ENCODE data around the gene AMPD3.

AMPD3 gene

DNA sequence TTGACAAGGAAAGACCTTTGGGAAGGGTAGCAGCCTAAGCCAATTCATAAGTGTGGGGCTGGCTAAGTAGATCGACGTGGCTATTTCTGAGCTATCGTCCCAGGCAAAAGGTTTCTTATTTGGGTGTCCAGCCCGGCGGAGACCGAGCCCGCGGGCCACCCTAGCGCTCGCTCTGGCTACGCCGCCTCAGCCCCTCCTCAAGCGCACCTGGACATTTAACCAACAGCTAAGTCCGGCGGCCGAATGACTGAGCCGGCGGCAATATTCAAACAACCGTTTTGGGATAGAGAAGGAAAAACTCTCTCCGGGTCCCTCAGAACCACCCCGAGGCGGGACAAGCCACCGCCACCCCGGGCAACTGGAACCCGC lies 85.5 kb downstream of the AMPD3 start:
- peak; percentile 35 for DNase-seq
- Histone ChIP-seq H3K9me2 (replicated peaks; ENCODE audit: insufficient read depth, low read length) (no peaks in the 10 kb centered on the region), H3K36me3 (replicated peaks; ENCODE audit: insufficient read depth, low read length) (no peaks in the 10 kb centered on the region), H3K9me3 (replicated peaks; ENCODE audit: insufficient read depth, low read length) (no peaks in the 10 kb centered on the region), H3K4me3 (ENCODE audit: low read length) (peak overlapping the region; percentile 70), H3K9ac (ENCODE audit: low read length) (peak overlapping the region; percentile 67; the same call in 1 of the 2 replicates), H3K27ac (ENCODE audit: low read length) (peak overlapping the region; percentile 64; the same call in 1 of the 2 replicates), H3K4me2 (ENCODE audit: low read depth, low read length) (peak overlapping the region; percentile 76), H3K4me1 (ENCODE audit: low read length) (peaks cover 10% of the 10 kb centered on the region), H3F3A (ENCODE audit: insufficient read depth, low read length) (no peaks in the 10 kb centered on the region), H3K27me3 (replicated peaks; ENCODE audit: insufficient read depth, low read length) (no peaks in the 10 kb centered on the region), H4K20me1 (ENCODE audit: insufficient read depth, low read length) (no peaks in the 10 kb centered on the region), H3K79me2 (ENCODE audit: low read length) (0 out of 2 replicates have a peak, but pooled peaks cover 6% of the 10 kb centered on the region), H2AFZ (ENCODE audit: low read length) (peak overlapping the region; percentile 88)
- TF ChIP-seq, protein P1, sequence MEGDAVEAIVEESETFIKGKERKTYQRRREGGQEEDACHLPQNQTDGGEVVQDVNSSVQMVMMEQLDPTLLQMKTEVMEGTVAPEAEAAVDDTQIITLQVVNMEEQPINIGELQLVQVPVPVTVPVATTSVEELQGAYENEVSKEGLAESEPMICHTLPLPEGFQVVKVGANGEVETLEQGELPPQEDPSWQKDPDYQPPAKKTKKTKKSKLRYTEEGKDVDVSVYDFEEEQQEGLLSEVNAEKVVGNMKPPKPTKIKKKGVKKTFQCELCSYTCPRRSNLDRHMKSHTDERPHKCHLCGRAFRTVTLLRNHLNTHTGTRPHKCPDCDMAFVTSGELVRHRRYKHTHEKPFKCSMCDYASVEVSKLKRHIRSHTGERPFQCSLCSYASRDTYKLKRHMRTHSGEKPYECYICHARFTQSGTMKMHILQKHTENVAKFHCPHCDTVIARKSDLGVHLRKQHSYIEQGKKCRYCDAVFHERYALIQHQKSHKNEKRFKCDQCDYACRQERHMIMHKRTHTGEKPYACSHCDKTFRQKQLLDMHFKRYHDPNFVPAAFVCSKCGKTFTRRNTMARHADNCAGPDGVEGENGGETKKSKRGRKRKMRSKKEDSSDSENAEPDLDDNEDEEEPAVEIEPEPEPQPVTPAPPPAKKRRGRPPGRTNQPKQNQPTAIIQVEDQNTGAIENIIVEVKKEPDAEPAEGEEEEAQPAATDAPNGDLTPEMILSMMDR (IDR thresholded peaks at IDR 0.05; ENCODE audit: low read length) = no peak
- TF ChIP-seq EZH2phosphoT487 (IDR thresholded peaks at IDR 0.05; ENCODE audit: low read length) (no peak), EZH2 (optimal IDR thresholded peaks at IDR 0.05; ENCODE audit: low read depth, low read length) (no peak)

DNA sequence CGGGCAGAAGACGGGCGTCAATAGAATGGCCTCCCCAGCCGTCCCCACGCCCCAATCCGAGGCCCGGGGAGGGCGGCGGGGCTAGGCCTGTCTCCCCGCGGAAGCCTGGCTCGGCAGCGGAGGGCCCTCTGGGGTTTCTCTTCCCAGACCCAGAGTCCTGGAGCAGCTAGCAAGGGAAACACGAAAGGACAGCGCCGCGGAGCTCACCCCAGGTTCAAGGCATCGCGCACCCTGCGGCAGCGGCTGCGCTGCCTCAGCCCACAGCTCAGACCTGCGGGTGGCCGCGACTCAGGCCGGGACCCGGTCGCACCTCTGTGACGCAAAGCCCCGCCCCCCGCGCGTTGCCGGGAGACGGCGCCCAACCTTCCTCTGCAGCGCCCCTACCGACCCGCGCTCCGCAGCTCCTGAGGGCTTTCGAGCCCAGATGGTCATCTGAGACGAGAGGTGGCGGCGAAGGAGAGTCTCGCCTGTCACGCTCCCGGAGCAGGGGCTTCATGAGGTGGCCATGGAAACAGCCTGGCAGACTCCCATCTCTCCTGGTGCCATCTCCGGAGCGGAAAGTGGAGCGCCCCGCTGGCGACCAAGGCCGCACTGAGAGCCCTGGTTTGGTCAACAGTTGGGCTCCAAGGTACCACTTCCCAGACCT lies 86.0 kb downstream of the AMPD3 start, which contains the start of gene RNF141:
Gene RNF141 (minus strand): TSS at position 273 of the 646 bp plus-strand sequence. CDS start 7,029 bp downstream, outside the sequence.
- Histone ChIP-seq H3K9me2 (replicated peaks; ENCODE audit: insufficient read depth, low read length) (no peaks in the 10 kb centered on the region), H3K27me3 (replicated peaks; ENCODE audit: insufficient read depth, low read length) (no peaks in the 10 kb centered on the region), H3K9ac (ENCODE audit: low read length) (peak within 1 kb of the TSS; percentile 67; the same call in 1 of the 2 replicates), H4K20me1 (ENCODE audit: insufficient read depth, low read length) (no peaks in the 10 kb centered on the region), H3F3A (ENCODE audit: insufficient read depth, low read length) (no peaks in the 10 kb centered on the region), H3K4me2 (ENCODE audit: low read depth, low read length) (peak within 1 kb of the TSS; percentile 91), H3K4me3 (ENCODE audit: low read length) (peak within 1 kb of the TSS; percentile 70), H3K9me3 (replicated peaks; ENCODE audit: insufficient read depth, low read length) (no peaks in the 10 kb centered on the region), H3K4me1 (ENCODE audit: low read length) (peaks cover 10% of the 10 kb centered on the region), H2AFZ (ENCODE audit: low read length) (peak within 1 kb of the TSS; percentile 88), H3K36me3 (replicated peaks; ENCODE audit: insufficient read depth, low read length) (no peaks in the 10 kb centered on the region), H3K27ac (ENCODE audit: low read length) (peak within 1 kb of the TSS; percentile 64; the same call in 1 of the 2 replicates), H3K79me2 (ENCODE audit: low read length) (0 out of 2 replicates have a peak, but pooled peaks cover 6% of the 10 kb centered on the region)
- TF ChIP-seq, protein P1 (IDR thresholded peaks at IDR 0.05; ENCODE audit: low read length) = peak; percentile 84
- TF ChIP-seq EZH2 (optimal IDR thresholded peaks at IDR 0.05; ENCODE audit: low read depth, low read length) = no peak
- DNase-seq = peak; percentile 96

DNA sequence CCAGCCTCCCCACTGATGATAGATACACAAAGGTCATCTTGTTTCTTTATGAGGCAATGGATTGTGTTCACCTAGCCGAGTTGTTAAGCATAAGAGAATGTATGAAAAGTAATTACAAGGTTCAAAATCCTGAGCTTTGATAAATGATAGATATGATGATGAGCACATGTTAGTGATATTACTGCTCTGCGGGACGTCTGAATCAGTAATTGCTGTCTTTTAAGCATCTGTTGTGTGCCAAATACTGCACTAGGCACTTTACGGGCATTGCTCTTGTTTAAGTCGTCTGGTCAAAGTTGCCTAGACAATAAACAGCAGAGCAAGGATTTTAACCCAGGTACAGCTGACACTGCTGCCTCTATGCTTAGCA lies 86.5 kb downstream of the AMPD3 start:
- peak overlapping the region; percentile 25; the same call in 1 of the 2 replicates for H3K9ac ChIP-seq (ENCODE audit: low read length)
- H3K36me3 ChIP-seq (replicated peaks; ENCODE audit: insufficient read depth, low read length) = no peaks in the 10 kb centered on the region
- H3K9me2 ChIP-seq (replicated peaks; ENCODE audit: insufficient read depth, low read length) = no peaks in the 10 kb centered on the region
- peak overlapping the region; percentile 91 for H3K4me2 ChIP-seq (ENCODE audit: low read depth, low read length)
- TF ChIP-seq, protein P1 (IDR thresholded peaks at IDR 0.05; ENCODE audit: low read length) = no peak
- TF ChIP-seq EZH2phosphoT487 (IDR thresholded peaks at IDR 0.05; ENCODE audit: low read length) (no peak), EZH2 (optimal IDR thresholded peaks at IDR 0.05; ENCODE audit: low read depth, low read length) (no peak)
- H2AFZ ChIP-seq (ENCODE audit: low read length) = peak overlapping the region; percentile 88
- H3K4me3 ChIP-seq (ENCODE audit: low read length) = peak overlapping the region; percentile 70
- H3K79me2 ChIP-seq (ENCODE audit: low read length) = 0 out of 2 replicates have a peak, but pooled peaks cover 6% of the 10 kb centered on the region
- no peaks in the 10 kb centered on the region for H3K27me3 ChIP-seq (replicated peaks; ENCODE audit: insufficient read depth, low read length)
- H3K27ac ChIP-seq (ENCODE audit: low read length) = no peak overlapping the region; the same call in 1 of the 2 replicates
- no peaks in the 10 kb centered on the region for H4K20me1 ChIP-seq (ENCODE audit: insufficient read depth, low read length)
- no peak for DNase-seq
- no peaks in the 10 kb centered on the region for H3K9me3 ChIP-seq (replicated peaks; ENCODE audit: insufficient read depth, low read length)
- H3F3A ChIP-seq (ENCODE audit: insufficient read depth, low read length) = no peaks in the 10 kb centered on the region
- peaks cover 10% of the 10 kb centered on the region for H3K4me1 ChIP-seq (ENCODE audit: low read length)

Measured in MM.1S (cell line).